GM12872 (cell line): ENCODE measurements around the gene GINS1.

Experiments used
- TF ChIP-seq, protein P1 (sequence below): IDR thresholded peaks from 3 replicates; pipeline ENCODE4 v1.5.1; 2011; ENCODE audit warnings: low read depth, mild to moderate bottlenecking, low read length, moderate library complexity; ENCODE audit not compliant: insufficient read depth

Gene GINS1

DNA sequence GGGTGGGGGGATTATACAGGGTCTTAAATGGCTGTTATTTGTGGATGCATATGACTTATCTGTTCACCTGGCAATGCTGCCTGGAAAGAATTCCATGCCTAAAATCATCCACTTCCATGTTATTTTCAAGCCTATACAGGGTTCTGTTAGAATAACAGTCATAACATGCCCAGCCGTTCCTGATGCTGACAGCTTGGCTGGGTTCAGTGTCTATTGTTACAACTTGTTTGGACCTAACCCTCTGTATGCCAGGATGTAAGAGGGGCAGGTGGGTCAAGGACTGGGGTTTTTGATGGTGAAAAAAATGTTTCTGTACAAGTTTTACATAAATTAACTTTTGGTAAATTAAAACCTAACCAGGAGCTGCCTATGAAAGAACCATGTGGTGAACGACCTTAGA is 79.8 kb downstream of the GINS1 start:
- TF ChIP-seq, protein P1, sequence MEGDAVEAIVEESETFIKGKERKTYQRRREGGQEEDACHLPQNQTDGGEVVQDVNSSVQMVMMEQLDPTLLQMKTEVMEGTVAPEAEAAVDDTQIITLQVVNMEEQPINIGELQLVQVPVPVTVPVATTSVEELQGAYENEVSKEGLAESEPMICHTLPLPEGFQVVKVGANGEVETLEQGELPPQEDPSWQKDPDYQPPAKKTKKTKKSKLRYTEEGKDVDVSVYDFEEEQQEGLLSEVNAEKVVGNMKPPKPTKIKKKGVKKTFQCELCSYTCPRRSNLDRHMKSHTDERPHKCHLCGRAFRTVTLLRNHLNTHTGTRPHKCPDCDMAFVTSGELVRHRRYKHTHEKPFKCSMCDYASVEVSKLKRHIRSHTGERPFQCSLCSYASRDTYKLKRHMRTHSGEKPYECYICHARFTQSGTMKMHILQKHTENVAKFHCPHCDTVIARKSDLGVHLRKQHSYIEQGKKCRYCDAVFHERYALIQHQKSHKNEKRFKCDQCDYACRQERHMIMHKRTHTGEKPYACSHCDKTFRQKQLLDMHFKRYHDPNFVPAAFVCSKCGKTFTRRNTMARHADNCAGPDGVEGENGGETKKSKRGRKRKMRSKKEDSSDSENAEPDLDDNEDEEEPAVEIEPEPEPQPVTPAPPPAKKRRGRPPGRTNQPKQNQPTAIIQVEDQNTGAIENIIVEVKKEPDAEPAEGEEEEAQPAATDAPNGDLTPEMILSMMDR: no peak

- TF ChIP-seq, protein P1: no peak
Measured at GRCh38 chr20:25487975-25488374, 80.5 kb downstream of the GINS1 start.

DNA sequence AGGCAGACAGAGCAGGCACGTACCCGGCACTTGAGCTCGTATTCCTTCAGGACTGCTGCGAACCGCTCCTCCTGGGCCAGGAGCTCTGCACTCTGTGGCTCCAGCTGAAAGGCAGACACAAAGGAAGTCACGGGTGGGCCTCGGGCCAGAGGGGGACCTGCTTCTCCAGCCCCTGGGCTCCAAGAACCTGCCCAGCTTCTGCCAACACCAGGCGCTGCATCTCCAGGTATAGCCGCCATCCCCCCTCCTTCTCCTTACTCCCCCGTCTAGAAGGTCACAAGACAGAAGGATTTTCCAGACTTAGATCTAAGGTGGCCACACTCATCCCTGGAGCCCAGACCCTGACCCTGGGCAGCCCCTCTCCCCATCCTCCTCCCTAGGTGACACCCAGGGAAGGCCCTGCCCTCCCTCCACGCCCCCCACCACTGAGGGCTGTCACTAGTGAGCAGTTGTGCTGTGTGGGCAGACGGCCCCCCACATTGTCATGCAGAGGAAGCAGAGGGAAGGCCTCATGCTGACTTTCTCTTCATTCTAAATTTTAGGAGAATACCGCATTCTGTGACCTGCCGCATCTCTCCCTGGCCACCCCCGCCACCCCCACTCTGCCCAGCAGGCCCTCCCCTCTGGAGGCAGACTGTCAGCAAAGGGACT is 81.9 kb downstream of the GINS1 start:
- TF ChIP-seq, protein P1: no peak

GRCh38 chr20:25490656-25491445 is 83.4 kb downstream of the GINS1 start:
- TF ChIP-seq, protein P1: no peak

DNA sequence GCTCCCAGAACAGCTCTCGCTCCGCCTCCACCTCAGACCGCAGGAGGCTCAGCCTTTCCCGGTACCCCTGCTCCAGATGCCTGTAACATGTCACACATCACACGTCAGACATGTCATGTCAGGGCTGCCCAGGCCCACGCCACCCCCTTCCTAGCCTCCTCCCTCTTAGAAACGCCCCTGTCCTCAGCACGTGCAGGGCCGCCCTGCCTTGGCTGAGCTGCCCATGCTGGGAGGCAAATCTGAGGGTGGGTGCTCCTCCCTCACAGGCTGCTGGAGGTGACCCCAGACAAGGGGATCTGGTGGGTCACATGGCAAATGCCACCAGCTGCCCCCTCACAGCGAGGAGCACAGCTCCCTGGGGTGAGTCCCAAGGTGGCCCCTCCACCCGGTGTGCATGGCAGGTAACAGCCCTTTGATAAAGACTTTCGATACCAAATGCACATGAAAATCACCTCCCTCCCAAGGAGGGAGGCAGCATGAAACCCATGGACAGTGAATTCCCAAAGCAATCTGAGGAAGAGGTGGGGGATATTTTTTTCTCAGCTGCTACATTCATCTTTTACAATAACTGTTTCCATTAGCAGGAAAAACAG is 84.1 kb downstream of the GINS1 start:
- TF ChIP-seq, protein P1: no peak

GRCh38 chr20:25493137-25493536 is 85.7 kb downstream of the GINS1 start:
- TF ChIP-seq, protein P1: no peak

GRCh38 chr20:25493748-25494505 is 86.5 kb downstream of the GINS1 start:
- TF ChIP-seq, protein P1: no peak
